HepG2 (cell line): ENCODE data around the gene ATRNL1. TPM values are rescaled to one million over a fixed set of nuclear protein-coding genes. Genes with fewer than 3 reads are reported as not detected.

Source experiments
- ATAC-seq: fragments of 200-7000 bp; cut with Tn5 transposase; 3 replicates; pipeline ENCODE4 v1.9.1; 2020; ENCODE audit warnings: mild to moderate bottlenecking, moderate library complexity
- BruUV-seq: library from RNA; stranded (reverse); fragments of 400-500 nt; replicated peaks from 2 replicates; lab custom pipeline; 2021; lab: Mats Ljungman, UMichigan
- CTCF ChIA-PET: fragments of 300-600 bp; formaldehyde crosslinking; extraction: SDS; loops from one replicate; lab custom pipeline; 2021; ENCODE audit warnings: low total read pairs, inconsistent platforms, low intra/inter-chr PET ratio; lab: Yijun Ruan, JAX
- POLR2A ChIA-PET: fragments of 350-600 bp; sonication (Branson Sonifier 250); formaldehyde crosslinking; loops from one replicate; lab custom pipeline; 2020; ENCODE audit warnings: antibody characterized with exemption, inconsistent platforms; lab: Yijun Ruan, JAX
- DNase-seq: peaks from one replicate; pipeline ENCODE4 v3.0.0-alpha.2; 2015; ENCODE audit warnings: low spot score
- FAIRE-seq: peaks from 3 replicates; lab custom pipeline; 2011; peaks lifted over from hg19 to GRCh38; lab: Jason Lieb, UNC
- H2AFZ ChIP-seq: one replicate; pipeline ENCODE4 v1.6.1; 2011; ENCODE audit warnings: low read length, inconsistent platforms
- H3K27ac ChIP-seq: fragments of 300-600 bp; 3 replicates; pipeline ENCODE4 v1.8.0; 2011; ENCODE audit warnings: mixed run types, mild to moderate bottlenecking, mixed read lengths, low read length, inconsistent platforms; ENCODE audit not compliant: insufficient read depth; ENCODE audit errors: extremely low read length
- H3K27me3 ChIP-seq, 2 experiments: fragments of 200-600 bp in 1 of 2; 2 replicates in 1 of 2; 3 replicates in 1 of 2; pipeline versions ENCODE4 v1.6.0 to v1.8.0; 2011; ENCODE audit warnings: low read length in 2 of 2, mild to moderate bottlenecking in 2 of 2, moderate library complexity in 2 of 2, inconsistent platforms in 1 of 2; ENCODE audit not compliant: insufficient read depth in 2 of 2, control insufficient read depth in 1 of 2
- H3K36me3 ChIP-seq, 2 experiments: fragments of 200-600 bp in 1 of 2; replicated peaks in 1 of 2; 2 replicates in 1 of 2; 3 replicates in 1 of 2; pipeline versions ENCODE4 v1.5.1 to v1.8.0; 2011; ENCODE audit warnings: low read length in 2 of 2, inconsistent platforms in 1 of 2; ENCODE audit not compliant: insufficient read depth in 2 of 2, control insufficient read depth in 1 of 2
- H3K4me1 ChIP-seq: 2 replicates; pipeline ENCODE4 v1.5.1; 2012; ENCODE audit warnings: low read length, inconsistent platforms; ENCODE audit not compliant: insufficient read depth
- H3K4me2 ChIP-seq: 2 replicates; pipeline ENCODE4 v1.6.0; 2011; ENCODE audit warnings: low read depth, low read length, inconsistent platforms
- H3K4me3 ChIP-seq, 3 experiments: fragments of 200-600 bp in 1 of 3; sonication (generic), shearing (Covaris generic) in 1 of 3; replicated peaks in 1 of 3; 2 replicates each; pipeline ENCODE4 v1.5.1; 2011 to 2016; ENCODE audit warnings: low read length in 3 of 3, inconsistent platforms in 2 of 3, low read depth in 2 of 3, mild to moderate bottlenecking in 2 of 3, control low read depth in 1 of 3, mixed read lengths in 1 of 3; ENCODE audit not compliant: insufficient read depth in 1 of 3
- H3K79me2 ChIP-seq: one replicate; pipeline ENCODE4 v1.6.1; 2011; ENCODE audit warnings: low read length, inconsistent platforms; ENCODE audit not compliant: insufficient read depth
- H3K9ac ChIP-seq: 2 replicates; pipeline ENCODE4 v1.6.0; 2011; ENCODE audit warnings: mild to moderate bottlenecking, low read depth, low read length, inconsistent platforms; ENCODE audit not compliant: insufficient read depth
- H3K9me3 ChIP-seq: 2 replicates; pipeline ENCODE4 v1.5.1; 2012; ENCODE audit warnings: mild to moderate bottlenecking, low read length
- H4K20me1 ChIP-seq: 2 replicates; pipeline ENCODE4 v1.6.0; 2011; ENCODE audit warnings: inconsistent platforms, mild to moderate bottlenecking, low read length, moderate library complexity; ENCODE audit not compliant: insufficient read depth
- ARID3A ChIP-seq: IDR thresholded peaks from 2 replicates; pipeline ENCODE4 v1.6.1; 2012; ENCODE audit warnings: low read depth, low read length, improper control_type of control experiment
- MED13 ChIP-seq: sonication (generic); formaldehyde crosslinking; IDR thresholded peaks from 2 replicates; pipeline ENCODE4 v1.5.0; 2020; ENCODE audit warnings: missing genetic modification reagents
- MZF1 ChIP-seq: sonication (generic); formaldehyde crosslinking; IDR thresholded peaks from 2 replicates; pipeline ENCODE4 v1.8.1; 2023; ENCODE audit warnings: mild to moderate bottlenecking, missing genetic modification reagents, borderline replicate concordance
- NCOR1 ChIP-seq: fragments of 200-600 bp; sonication (generic); IDR thresholded peaks from 2 replicates; pipeline ENCODE4 v1.7.0; 2017; ENCODE audit warnings: antibody characterized with exemption, low read length, borderline replicate concordance
- NR0B2 ChIP-seq: sonication (generic); formaldehyde crosslinking; IDR thresholded peaks from 2 replicates; pipeline ENCODE4 v1.4.0; 2020; ENCODE audit warnings: mild to moderate bottlenecking, missing genetic modification reagents
- RFX1 ChIP-seq: fragments of 450-650 bp; IDR thresholded peaks from 2 replicates; pipeline ENCODE4 v1.6.1; 2017
- SATB2 ChIP-seq: sonication (generic); formaldehyde crosslinking; IDR thresholded peaks from 2 replicates; pipeline ENCODE4 v1.5.0; 2020; ENCODE audit warnings: missing genetic modification reagents
- SOX13 ChIP-seq, 3 experiments: fragments of 450-650 bp in 1 of 3; sonication (generic) in 1 of 3; formaldehyde crosslinking in 1 of 3; IDR thresholded peaks in 2 of 3; conservative IDR thresholded peaks in 1 of 3; 2 replicates each; pipeline versions ENCODE4 v1.5.0 to v1.6.1; 2016 to 2020; ENCODE audit warnings: antibody characterized with exemption in 1 of 3, mild to moderate bottlenecking in 1 of 3, missing compliant biosample characterization in 1 of 3, missing genetic modification reagents in 1 of 3, moderate library complexity in 1 of 3
- ZFP82 ChIP-seq: sonication (generic); formaldehyde crosslinking; IDR thresholded peaks from 2 replicates; pipeline ENCODE4 v1.5.1; 2020; ENCODE audit warnings: mild to moderate bottlenecking, missing genetic modification reagents, borderline replicate concordance
- ZNF496 ChIP-seq: sonication (generic); formaldehyde crosslinking; IDR thresholded peaks from 2 replicates; pipeline ENCODE4 v1.8.1; 2023; ENCODE audit warnings: mild to moderate bottlenecking, moderate library complexity, missing genetic modification reagents; ENCODE audit not compliant: insufficient replicate concordance
- ZNF501 ChIP-seq: sonication (generic); formaldehyde crosslinking; IDR thresholded peaks from 2 replicates; pipeline ENCODE4 v1.5.1; 2020; ENCODE audit warnings: mild to moderate bottlenecking, moderate library complexity, missing genetic modification reagents
- ZNF598 ChIP-seq: sonication (generic); formaldehyde crosslinking; IDR thresholded peaks from 2 replicates; pipeline ENCODE4 v1.5.1; 2020; ENCODE audit warnings: mild to moderate bottlenecking, missing genetic modification reagents, borderline replicate concordance
- ZNF607 ChIP-seq: sonication (generic); formaldehyde crosslinking; IDR thresholded peaks from 2 replicates; pipeline ENCODE4 v1.5.1; 2020; ENCODE audit warnings: missing genetic modification reagents, mild to moderate bottlenecking, borderline replicate concordance
- WGBS: methylation state at CpG from one replicate; pipeline ENCODE4 v1.1.6; 2017; ENCODE audit warnings: low lambda C conversion rate; 5-methylcytosine and 5-hydroxymethylcytosine counted together
- in situ Hi-C: cut with HindIII; loops from 2 replicates; pipeline ENCODE4 v1.10.0; 2017; ENCODE audit warnings: low pct_unique_long_range_greater_than_20kb; ENCODE audit not compliant: extremely low pct_ligation_motif_present
- intact Hi-C: fragments of 100-400 bp; cut with micrococcal nuclease; formaldehyde crosslinking; loops from one replicate; pipeline ENCODE4 v1.10.0; 2022; ENCODE audit not compliant: unreplicated experiment
- polyA plus RNA-seq, 8 experiments: library from polyadenylated mRNA; depleted of rRNA in 3 of 8; stranded (reverse) in 7 of 8; unstranded in 1 of 8; fragments of >200 nt; fragmentation: Illumina TruSeq in 4 of 8; extraction: Trizol in 4 of 8; gene quantifications; 2 replicates each; pipeline versions ENCODE4 v1.2.1 to v1.2.3, GENCODE V29; 2011 to 2016; ENCODE audit warnings: low read depth in 4 of 8, missing spikeins in 1 of 8, mixed read lengths in 1 of 8; ENCODE audit not compliant: insufficient read depth in 1 of 8
- total RNA-seq, 5 experiments: library from RNA; depleted of rRNA; stranded (reverse); fragments of >200 nt; fragmentation: Illumina TruSeq; extraction: Trizol; gene quantifications; 2 replicates each; pipeline ENCODE4 v1.2.3, GENCODE V29; 2016; ENCODE audit warnings: low read depth in 1 of 5
- TF ChIP-seq, protein P1 (sequence below): fragments of 450-650 bp; IDR thresholded peaks from 2 replicates; pipeline ENCODE4 v1.6.1; 2017
- TF ChIP-seq, protein P2 (sequence below): IDR thresholded peaks from 2 replicates; pipeline ENCODE4 v1.6.1; 2016; ENCODE audit warnings: control low read depth
- TF ChIP-seq, protein P3 (sequence below): sonication (generic); formaldehyde crosslinking; conservative IDR thresholded peaks from 2 replicates; pipeline ENCODE4 v1.4.0; 2020; ENCODE audit warnings: missing genetic modification reagents

The ATRNL1 gene
- total and polyA plus RNA-seq, 2 of the 13 experiments (the other 11 are each of a cell fraction or from before 2014, with no cell fraction given) = 0.04 TPM; not detected in 1

GRCh38 chr10:115774721-115775120 lies 681.6 kb downstream of the ATRNL1 start:
- ChIA-PET CTCF (no interaction called here), POLR2A (no interaction called here)
- ATAC-seq (no peak), FAIRE-seq (no peak), DNase-seq (no peak)
- no peak overlapping the region for H3K27ac ChIP-seq
- H3K4me3 ChIP-seq = no peak overlapping the region
- intact Hi-C loops (no loop called here), in situ Hi-C loops (no loop called here)
- no TSS peak for BruUV-seq
- H3K4me1 ChIP-seq = no peaks in the 10 kb centered on the region
- no peaks in the 10 kb centered on the region for H3K36me3 ChIP-seq
- H2AFZ ChIP-seq = no peak overlapping the region
- no peaks in the 10 kb centered on the region for H3K27me3 ChIP-seq
- no peaks in the 10 kb centered on the region for H3K9me3 ChIP-seq
- no peaks in the 10 kb centered on the region for H3K79me2 ChIP-seq
- WGBS = 7% methylated on average over 2 of the region's 2 CpGs
- H3K9ac ChIP-seq = no peak overlapping the region
- H4K20me1 ChIP-seq = no peaks in the 10 kb centered on the region
- TF ChIP-seq MED13 (CRISPR knock-in tag) (no peak), ZNF598 (CRISPR knock-in tag) (no peak), NCOR1 (no peak), ZNF501 (CRISPR knock-in tag) (no peak), ZNF496 (CRISPR knock-in tag) (no peak), MZF1 (CRISPR knock-in tag) (no peak), SOX13 (IDR thresholded peaks at IDR 0.05) (no peak), SOX13 (CRISPR knock-in tag; conservative IDR thresholded peaks at IDR 0.05 in 1 of 2, IDR thresholded peaks at IDR 0.05 in 1 of 2) (no peak), ARID3A (no peak), ZFP82 (CRISPR knock-in tag) (no peak), SATB2 (no peak), ZNF607 (CRISPR knock-in tag) (no peak), NR0B2 (CRISPR knock-in tag) (no peak), RFX1 (no peak)
- TF ChIP-seq, protein P1, sequence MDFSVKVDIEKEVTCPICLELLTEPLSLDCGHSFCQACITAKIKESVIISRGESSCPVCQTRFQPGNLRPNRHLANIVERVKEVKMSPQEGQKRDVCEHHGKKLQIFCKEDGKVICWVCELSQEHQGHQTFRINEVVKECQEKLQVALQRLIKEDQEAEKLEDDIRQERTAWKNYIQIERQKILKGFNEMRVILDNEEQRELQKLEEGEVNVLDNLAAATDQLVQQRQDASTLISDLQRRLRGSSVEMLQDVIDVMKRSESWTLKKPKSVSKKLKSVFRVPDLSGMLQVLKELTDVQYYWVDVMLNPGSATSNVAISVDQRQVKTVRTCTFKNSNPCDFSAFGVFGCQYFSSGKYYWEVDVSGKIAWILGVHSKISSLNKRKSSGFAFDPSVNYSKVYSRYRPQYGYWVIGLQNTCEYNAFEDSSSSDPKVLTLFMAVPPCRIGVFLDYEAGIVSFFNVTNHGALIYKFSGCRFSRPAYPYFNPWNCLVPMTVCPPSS = no peak
- TF ChIP-seq, protein P2, sequence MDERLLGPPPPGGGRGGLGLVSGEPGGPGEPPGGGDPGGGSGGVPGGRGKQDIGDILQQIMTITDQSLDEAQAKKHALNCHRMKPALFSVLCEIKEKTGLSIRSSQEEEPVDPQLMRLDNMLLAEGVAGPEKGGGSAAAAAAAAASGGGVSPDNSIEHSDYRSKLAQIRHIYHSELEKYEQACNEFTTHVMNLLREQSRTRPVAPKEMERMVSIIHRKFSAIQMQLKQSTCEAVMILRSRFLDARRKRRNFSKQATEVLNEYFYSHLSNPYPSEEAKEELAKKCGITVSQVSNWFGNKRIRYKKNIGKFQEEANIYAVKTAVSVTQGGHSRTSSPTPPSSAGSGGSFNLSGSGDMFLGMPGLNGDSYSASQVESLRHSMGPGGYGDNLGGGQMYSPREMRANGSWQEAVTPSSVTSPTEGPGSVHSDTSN = no peak
- TF ChIP-seq, protein P3, sequence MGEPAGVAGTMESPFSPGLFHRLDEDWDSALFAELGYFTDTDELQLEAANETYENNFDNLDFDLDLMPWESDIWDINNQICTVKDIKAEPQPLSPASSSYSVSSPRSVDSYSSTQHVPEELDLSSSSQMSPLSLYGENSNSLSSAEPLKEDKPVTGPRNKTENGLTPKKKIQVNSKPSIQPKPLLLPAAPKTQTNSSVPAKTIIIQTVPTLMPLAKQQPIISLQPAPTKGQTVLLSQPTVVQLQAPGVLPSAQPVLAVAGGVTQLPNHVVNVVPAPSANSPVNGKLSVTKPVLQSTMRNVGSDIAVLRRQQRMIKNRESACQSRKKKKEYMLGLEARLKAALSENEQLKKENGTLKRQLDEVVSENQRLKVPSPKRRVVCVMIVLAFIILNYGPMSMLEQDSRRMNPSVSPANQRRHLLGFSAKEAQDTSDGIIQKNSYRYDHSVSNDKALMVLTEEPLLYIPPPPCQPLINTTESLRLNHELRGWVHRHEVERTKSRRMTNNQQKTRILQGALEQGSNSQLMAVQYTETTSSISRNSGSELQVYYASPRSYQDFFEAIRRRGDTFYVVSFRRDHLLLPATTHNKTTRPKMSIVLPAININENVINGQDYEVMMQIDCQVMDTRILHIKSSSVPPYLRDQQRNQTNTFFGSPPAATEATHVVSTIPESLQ (CRISPR knock-in tag) = no peak
- H3K4me2 ChIP-seq = no peak overlapping the region
